Stimulated activated CD4-positive, alpha-beta T cell treated with anti-CD3 and anti-CD28 coated beads, Interleukin-2, amount 100 ng/mL, for 4 hours (primary cell): ENCODE measurements around the gene SCUBE3.
A peak's percentile ranks its signal among the peaks of the same experiment; 100 is the strongest.

Source experiments
- DNase-seq: peaks from one replicate; pipeline ENCODE4 v3.0.0-alpha.2; 2020; ENCODE audit warnings: low read depth

The SCUBE3 gene

GRCh38 chr6:35240838-35241801 lies 27.4 kb downstream of the SCUBE3 start:
- peak; percentile 59 for DNase-seq

GRCh38 chr6:35242486-35242885 lies 28.7 kb downstream of the SCUBE3 start:
- no peak for DNase-seq

- no peak for DNase-seq
Observed at GRCh38 chr6:35242906-35243305, 29.1 kb downstream of the SCUBE3 start.

- DNase-seq, result no peak
Observed at GRCh38 chr6:35243386-35243958, 29.7 kb downstream of the SCUBE3 start.

- no peak for DNase-seq
Observed at GRCh38 chr6:35244551-35244950, 30.8 kb downstream of the SCUBE3 start.

- no peak for DNase-seq
Observed at GRCh38 chr6:35247642-35248231, 34.0 kb downstream of the SCUBE3 start.

- no peak for DNase-seq
Observed at GRCh38 chr6:35248300-35248699, 34.5 kb downstream of the SCUBE3 start.

GRCh38 chr6:35248965-35249364 lies 35.2 kb downstream of the SCUBE3 start:
- DNase-seq, result no peak

GRCh38 chr6:35251949-35252348 lies 38.2 kb downstream of the SCUBE3 start:
- DNase-seq, result no peak

GRCh38 chr6:35253249-35253648 lies 39.5 kb downstream of the SCUBE3 start:
- DNase-seq, result no peak

GRCh38 chr6:35258336-35258735 lies 44.6 kb downstream of the SCUBE3 start:
- no peak for DNase-seq

- peak; percentile 13 for DNase-seq
Observed at GRCh38 chr6:35258858-35259193, 45.1 kb downstream of the SCUBE3 start.

GRCh38 chr6:35259194-35259947 lies 45.6 kb downstream of the SCUBE3 start, which contains the start of gene ZNF76:
Gene ZNF76 (plus strand): TSS chr6:35259735. CDS start chr6:35281152, 21,417 bp downstream.
- DNase-seq, result peak; percentile 84

GRCh38 chr6:35259948-35260590 lies 46.3 kb downstream of the SCUBE3 start:
- DNase-seq, result peak; percentile 79

GRCh38 chr6:35260591-35261570 lies 47.1 kb downstream of the SCUBE3 start:
- no peak for DNase-seq

GRCh38 chr6:35262596-35262995 lies 48.8 kb downstream of the SCUBE3 start:
- DNase-seq, result no peak

- DNase-seq, result no peak
Observed at GRCh38 chr6:35264550-35265274, 51.0 kb downstream of the SCUBE3 start.

- no peak for DNase-seq
Observed at GRCh38 chr6:35265523-35265922, 51.8 kb downstream of the SCUBE3 start.

GRCh38 chr6:35267446-35267845 lies 53.7 kb downstream of the SCUBE3 start:
- DNase-seq, result no peak

- DNase-seq, result no peak
Observed at GRCh38 chr6:35267897-35268296, 54.1 kb downstream of the SCUBE3 start.
